ENCODE data around the gene CFAP91.
A peak's percentile ranks its signal among the peaks of the same experiment; 100 is the strongest.
"Not testable (repeated sequence)": the region's sequence is repeated elsewhere in the genome, so short reads cannot be mapped to it uniquely, and the experiment has no call there.

CFAP91 gene

GRCh38 chr3:119676020-119676419 is 26.8 kb upstream of the CFAP91 start:
- Histone ChIP-seq H2AFZ (ENCODE audit: low read length) (no peak overlapping the region), H3K4me1 (ENCODE audit: insufficient read depth, low read length, poor library complexity, severe bottlenecking) (peaks cover 41% of the 10 kb centered on the region), H3K4me3 (ENCODE audit: low read length, poor library complexity, severe bottlenecking) (peak overlapping the region; percentile 91), H3K9me3 (ENCODE audit: insufficient read depth, low read depth, low read length) (no peaks in the 10 kb centered on the region), H3K36me3 (ENCODE audit: insufficient read depth, low read length) (peaks cover 20% of the 10 kb centered on the region), H3K79me2 (ENCODE audit: insufficient read depth, low read length) (peaks cover 40% of the 10 kb centered on the region), H3K27me3 (ENCODE audit: insufficient read depth, low read length, poor library complexity, severe bottlenecking) (no peaks in the 10 kb centered on the region), H4K20me1 (ENCODE audit: insufficient read depth, low read length, poor library complexity, severe bottlenecking) (peaks cover 8% of the 10 kb centered on the region), H3K4me2 (ENCODE audit: low read depth, low read length, poor library complexity, severe bottlenecking) (peak overlapping the region; percentile 86), H3K9ac (ENCODE audit: low read depth, low read length, poor library complexity, severe bottlenecking) (peak overlapping the region; percentile 86), H3K9me2 (replicated peaks; ENCODE audit: low read depth, low read length) (no peaks in the 10 kb centered on the region), H3F3A (ENCODE audit: low read depth) (no peaks in the 10 kb centered on the region)
- TF ChIP-seq EZH2phosphoT487 (IDR thresholded peaks at IDR 0.05; ENCODE audit: borderline replicate concordance) = no peak
- TF ChIP-seq CTCF (conservative IDR thresholded peaks at IDR 0.05; ENCODE audit: low read length) = no peak

- peak within 1 kb of the TSS; percentile 86 for H3K9ac ChIP-seq (ENCODE audit: low read depth, low read length, poor library complexity, severe bottlenecking)
- TF ChIP-seq EZH2phosphoT487 (IDR thresholded peaks at IDR 0.05; ENCODE audit: borderline replicate concordance) = no peak
- no peaks in the 10 kb centered on the region for H3K27me3 ChIP-seq (ENCODE audit: insufficient read depth, low read length, poor library complexity, severe bottlenecking)
- no peaks in the 10 kb centered on the region for H3K9me2 ChIP-seq (replicated peaks; ENCODE audit: low read depth, low read length)
- H2AFZ ChIP-seq (ENCODE audit: low read length) = peak within 1 kb of the TSS; percentile 85
- peaks cover 38% of the 10 kb centered on the region for H3K4me1 ChIP-seq (ENCODE audit: insufficient read depth, low read length, poor library complexity, severe bottlenecking)
- peak within 1 kb of the TSS; percentile 86 for H3K4me2 ChIP-seq (ENCODE audit: low read depth, low read length, poor library complexity, severe bottlenecking)
- no peaks in the 10 kb centered on the region for H3K9me3 ChIP-seq (ENCODE audit: insufficient read depth, low read depth, low read length)
- no peaks in the 10 kb centered on the region for H3F3A ChIP-seq (ENCODE audit: low read depth)
- peaks cover 37% of the 10 kb centered on the region for H3K79me2 ChIP-seq (ENCODE audit: insufficient read depth, low read length)
- H4K20me1 ChIP-seq (ENCODE audit: insufficient read depth, low read length, poor library complexity, severe bottlenecking) = peaks cover 8% of the 10 kb centered on the region
- peaks cover 12% of the 10 kb centered on the region; the same call in 1 of the 2 replicates for H3K36me3 ChIP-seq (ENCODE audit: insufficient read depth, low read length)
- H3K4me3 ChIP-seq (ENCODE audit: low read length, poor library complexity, severe bottlenecking) = peak within 1 kb of the TSS; percentile 91
Measured at GRCh38 chr3:119676771-119677640, 25.8 kb upstream of the CFAP91 start, which contains the start of gene COX17. TSS of gene COX17 (minus strand) at chr3:119677406. CDS start at chr3:119677310, 96 bp downstream.

- Histone ChIP-seq H2AFZ (ENCODE audit: low read length) (peak overlapping the region; percentile 85), H3K4me3 (ENCODE audit: low read length, poor library complexity, severe bottlenecking) (peak overlapping the region; percentile 91), H4K20me1 (ENCODE audit: insufficient read depth, low read length, poor library complexity, severe bottlenecking) (peaks cover 8% of the 10 kb centered on the region), H3K9ac (ENCODE audit: low read depth, low read length, poor library complexity, severe bottlenecking) (peak overlapping the region; percentile 86), H3F3A (ENCODE audit: low read depth) (no peaks in the 10 kb centered on the region), H3K9me3 (ENCODE audit: insufficient read depth, low read depth, low read length) (no peaks in the 10 kb centered on the region), H3K4me1 (ENCODE audit: insufficient read depth, low read length, poor library complexity, severe bottlenecking) (peaks cover 34% of the 10 kb centered on the region), H3K9me2 (replicated peaks; ENCODE audit: low read depth, low read length) (no peaks in the 10 kb centered on the region), H3K4me2 (ENCODE audit: low read depth, low read length, poor library complexity, severe bottlenecking) (peak overlapping the region; percentile 79), H3K36me3 (ENCODE audit: insufficient read depth, low read length) (peaks cover 12% of the 10 kb centered on the region; the same call in 1 of the 2 replicates), H3K79me2 (ENCODE audit: insufficient read depth, low read length) (peaks cover 37% of the 10 kb centered on the region), H3K27me3 (ENCODE audit: insufficient read depth, low read length, poor library complexity, severe bottlenecking) (no peaks in the 10 kb centered on the region)
- TF ChIP-seq EZH2phosphoT487 (IDR thresholded peaks at IDR 0.05; ENCODE audit: borderline replicate concordance) (no peak), CTCF (conservative IDR thresholded peaks at IDR 0.05; ENCODE audit: low read length) (no peak)
Measured at GRCh38 chr3:119677641-119677934, 25.2 kb upstream of the CFAP91 start.

GRCh38 chr3:119678209-119678608 is 24.6 kb upstream of the CFAP91 start:
- not testable (repeated sequence) for H3K9ac ChIP-seq (ENCODE audit: low read depth, low read length, poor library complexity, severe bottlenecking); H3K36me3 ChIP-seq (ENCODE audit: insufficient read depth, low read length); H3K9me2 ChIP-seq (replicated peaks; ENCODE audit: low read depth, low read length); H3K4me2 ChIP-seq (ENCODE audit: low read depth, low read length, poor library complexity, severe bottlenecking); H3K4me3 ChIP-seq (ENCODE audit: low read length, poor library complexity, severe bottlenecking); H2AFZ ChIP-seq (ENCODE audit: low read length); H3K9me3 ChIP-seq (ENCODE audit: insufficient read depth, low read depth, low read length); H3F3A ChIP-seq (ENCODE audit: low read depth); H3K27me3 ChIP-seq (ENCODE audit: insufficient read depth, low read length, poor library complexity, severe bottlenecking); H4K20me1 ChIP-seq (ENCODE audit: insufficient read depth, low read length, poor library complexity, severe bottlenecking)
- Histone ChIP-seq H3K79me2 (ENCODE audit: insufficient read depth, low read length) (peaks cover 31% of the 10 kb centered on the region), H3K4me1 (ENCODE audit: insufficient read depth, low read length, poor library complexity, severe bottlenecking) (peaks cover 28% of the 10 kb centered on the region)

All from Loucy (cell line).